ENCODE data around the gene RNF180. TPM values are rescaled to one million over a fixed set of nuclear protein-coding genes. Genes with fewer than 3 reads are reported as not detected.

RNF180 gene
- total and polyA plus RNA-seq, 2 of the 13 experiments (the other 11 are each of a cell fraction or from before 2014, with no cell fraction given) = 0.20 TPM; not detected in 1

- no peak for TF ChIP-seq GLMP (CRISPR knock-in tag; IDR thresholded peaks at IDR 0.05; ENCODE audit: borderline replicate concordance)
Observed at GRCh38 chr5:64126202-64126741, 39.4 kb upstream of the RNF180 start (continued).

- Histone ChIP-seq H3K27ac (ENCODE audit: extremely low read length, insufficient read depth, low read length) (no peak overlapping the region), H3K36me3 (replicated peaks in 1 of 2; ENCODE audit: control insufficient read depth in 1 of 2, insufficient read depth in 2 of 2, low read length in 2 of 2) (no peaks in the 10 kb centered on the region), H3K4me1 (ENCODE audit: insufficient read depth, low read length) (no peaks in the 10 kb centered on the region), H3K27me3 (ENCODE audit: control insufficient read depth in 1 of 2, insufficient read depth in 2 of 2, low read length in 2 of 2) (no peaks in the 10 kb centered on the region), H3K9ac (ENCODE audit: insufficient read depth, low read depth, low read length) (no peak overlapping the region), H3K4me3 (replicated peaks in 1 of 3; ENCODE audit: insufficient read depth in 1 of 3, low read depth in 2 of 3, low read length in 3 of 3) (no peak overlapping the region), H2AFZ (ENCODE audit: low read length) (no peak overlapping the region), H3K4me2 (ENCODE audit: low read depth, low read length) (no peak overlapping the region), H4K20me1 (ENCODE audit: insufficient read depth, low read length) (no peaks in the 10 kb centered on the region), H3K79me2 (ENCODE audit: insufficient read depth, low read length) (no peaks in the 10 kb centered on the region), H3K9me3 (ENCODE audit: low read length) (peaks cover 4% of the 10 kb centered on the region; the same call in 1 of the 2 replicates)
- in situ Hi-C loops (cut with HindIII; ENCODE audit: extremely low pct_ligation_motif_present, low pct_unique_long_range_greater_than_20kb) = no loop called here
- no peak for DNase-seq (ENCODE audit: low spot score)
- intact Hi-C loops (cut with micrococcal nuclease; ENCODE audit: unreplicated experiment) = no loop called here
- TF ChIP-seq ATF7 (IDR thresholded peaks at IDR 0.05) = peak; percentile 62; the same call in 1 of the 2 replicates
- no peak for TF ChIP-seq ATF7 (CRISPR knock-in tag; IDR thresholded peaks at IDR 0.05)
- no peak for TF ChIP-seq ZNF709 (CRISPR knock-in tag; IDR thresholded peaks at IDR 0.05)
- TF ChIP-seq CEBPB (IDR thresholded peaks at IDR 0.05; ENCODE audit: borderline replicate concordance, low read depth, low read length) = peak; percentile 23; the same call in 1 of the 2 replicates
- TF ChIP-seq NR2F1 (CRISPR knock-in tag; IDR thresholded peaks at IDR 0.05) = no peak
- no peak for TF ChIP-seq ZBTB40 (IDR thresholded peaks at IDR 0.05)
- no peak for TF ChIP-seq ZBTB40 (CRISPR knock-in tag; IDR thresholded peaks at IDR 0.05)
- no peak for TF ChIP-seq NR2C2 (CRISPR knock-in tag; IDR thresholded peaks at IDR 0.05; ENCODE audit: borderline replicate concordance)
- TF ChIP-seq ZNF629 (CRISPR knock-in tag; conservative IDR thresholded peaks at IDR 0.05) = no peak
- TF ChIP-seq ZNF3 (CRISPR knock-in tag; IDR thresholded peaks at IDR 0.05) = no peak
- POLR2A ChIA-PET = no interaction called here
- CTCF ChIA-PET (ENCODE audit: low intra/inter-chr PET ratio, low total read pairs) = no interaction called here
- no TSS peak for BruUV-seq (replicated peaks)
- 32% methylated on average over 3 of the region's 3 CpGs for WGBS (ENCODE audit: low lambda C conversion rate)
- no peak for ATAC-seq
- FAIRE-seq = no peak
Observed at GRCh38 chr5:64140018-64140417, 25.6 kb upstream of the RNF180 start.

Data from HepG2 (cell line).